Stimulated activated CD8-positive, alpha-beta memory T cell treated with anti-CD3 and anti-CD28 coated beads, Interleukin-4, amount 100 ng/mL, for 24 hours (primary cell): ENCODE measurements around the gene SHKBP1.
"Not testable (repeated sequence)": the region's sequence is repeated elsewhere in the genome, so short reads cannot be mapped to it uniquely, and the experiment has no call there.

ENCODE experiments used
- DNase-seq: peaks from one replicate; pipeline ENCODE4 v3.0.0-alpha.2; 2020; ENCODE audit warnings: low read depth

The SHKBP1 gene

GRCh38 chr19:40616178-40616577 lies 39.5 kb downstream of the SHKBP1 start:
- no peak for DNase-seq

GRCh38 chr19:40616941-40617340 lies 40.3 kb downstream of the SHKBP1 start:
- DNase-seq, result no peak

GRCh38 chr19:40617961-40618360 lies 41.3 kb downstream of the SHKBP1 start:
- DNase-seq, result no peak

GRCh38 chr19:40619333-40620160 lies 42.9 kb downstream of the SHKBP1 start:
- DNase-seq, result no peak

- DNase-seq, result no peak
These were observed 43.5 kb downstream of the SHKBP1 start for GRCh38 chr19:40620161-40620485.

- DNase-seq, result no peak
These were observed 44.6 kb downstream of the SHKBP1 start for GRCh38 chr19:40621283-40621682.

- DNase-seq, result no peak
These were observed 45.5 kb downstream of the SHKBP1 start for GRCh38 chr19:40621966-40622772.

GRCh38 chr19:40622773-40623075 lies 46.1 kb downstream of the SHKBP1 start:
- no peak for DNase-seq

- no peak for DNase-seq
These were observed 47.0 kb downstream of the SHKBP1 start for GRCh38 chr19:40623403-40624251.

GRCh38 chr19:40624369-40625153 lies 47.9 kb downstream of the SHKBP1 start:
- DNase-seq, result not testable (repeated sequence)

GRCh38 chr19:40625406-40626120 lies 48.9 kb downstream of the SHKBP1 start:
- DNase-seq, result no peak

GRCh38 chr19:40626918-40627317 lies 50.2 kb downstream of the SHKBP1 start:
- no peak for DNase-seq

- no peak for DNase-seq
These were observed 51.0 kb downstream of the SHKBP1 start for GRCh38 chr19:40627486-40628279.

GRCh38 chr19:40629346-40629745 lies 52.7 kb downstream of the SHKBP1 start:
- DNase-seq, result no peak

GRCh38 chr19:40630571-40631160 lies 54.0 kb downstream of the SHKBP1 start:
- no peak for DNase-seq

GRCh38 chr19:40632311-40633036 lies 55.8 kb downstream of the SHKBP1 start:
- DNase-seq, result no peak

- DNase-seq, result no peak
These were observed 56.5 kb downstream of the SHKBP1 start for GRCh38 chr19:40633207-40633606.

GRCh38 chr19:40638327-40638726 lies 61.7 kb downstream of the SHKBP1 start:
- DNase-seq, result no peak

GRCh38 chr19:40639638-40639982 lies 62.9 kb downstream of the SHKBP1 start:
- no peak for DNase-seq
